Activated naive CD4-positive, alpha-beta T cell treated with anti-CD3 and anti-CD28 coated beads, Interleukin-2, amount 50 U/mL, for 16 hours (primary cell): ENCODE data around the gene PCLO.
"Not testable (repeated sequence)": the region's sequence is repeated elsewhere in the genome, so short reads cannot be mapped to it uniquely, and the experiment has no call there.

Experiments used
- DNase-seq: peaks from one replicate; pipeline ENCODE4 v3.0.0-alpha.2; 2020

The PCLO gene

DNA sequence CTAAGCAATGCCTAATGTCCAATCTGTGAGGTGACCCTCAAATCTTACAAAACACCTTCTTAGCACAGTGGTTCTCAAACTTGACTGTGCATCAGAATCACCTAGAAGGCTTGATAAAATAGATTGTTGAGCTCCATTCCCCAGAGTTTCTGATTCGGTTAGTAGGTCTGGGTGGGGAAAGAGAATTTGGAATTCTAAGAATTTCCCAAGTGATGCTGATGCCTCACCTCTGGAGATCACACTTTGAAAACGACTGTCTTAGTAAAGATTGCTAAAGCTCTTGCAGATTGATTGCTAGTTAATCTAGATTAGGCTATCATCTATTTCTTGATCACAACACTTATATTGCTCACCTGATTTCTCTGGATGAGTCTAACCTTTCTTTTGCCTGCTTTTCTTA, 126.6 kb downstream of the PCLO start:
- DNase-seq: no peak

DNA sequence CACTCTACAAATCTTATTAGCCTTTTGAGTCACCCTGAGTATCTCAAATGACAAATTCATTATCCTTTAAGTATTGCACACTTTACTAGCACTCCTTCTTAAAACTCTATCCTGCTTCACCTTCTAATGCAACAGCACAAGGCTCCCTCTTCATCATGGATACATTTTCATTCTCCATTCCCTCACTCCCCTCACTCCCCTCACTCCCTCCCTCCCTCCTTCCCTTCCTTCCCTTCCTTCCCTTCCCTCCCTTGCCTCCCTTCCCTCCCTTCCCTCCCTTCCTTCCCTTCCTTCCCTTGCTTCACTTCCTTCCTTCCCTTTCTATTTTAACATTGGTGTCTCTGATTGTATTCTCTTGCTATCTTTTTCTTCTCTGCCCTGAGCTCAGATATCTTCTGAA, 130.5 kb downstream of the PCLO start:
- DNase-seq: no peak

DNA sequence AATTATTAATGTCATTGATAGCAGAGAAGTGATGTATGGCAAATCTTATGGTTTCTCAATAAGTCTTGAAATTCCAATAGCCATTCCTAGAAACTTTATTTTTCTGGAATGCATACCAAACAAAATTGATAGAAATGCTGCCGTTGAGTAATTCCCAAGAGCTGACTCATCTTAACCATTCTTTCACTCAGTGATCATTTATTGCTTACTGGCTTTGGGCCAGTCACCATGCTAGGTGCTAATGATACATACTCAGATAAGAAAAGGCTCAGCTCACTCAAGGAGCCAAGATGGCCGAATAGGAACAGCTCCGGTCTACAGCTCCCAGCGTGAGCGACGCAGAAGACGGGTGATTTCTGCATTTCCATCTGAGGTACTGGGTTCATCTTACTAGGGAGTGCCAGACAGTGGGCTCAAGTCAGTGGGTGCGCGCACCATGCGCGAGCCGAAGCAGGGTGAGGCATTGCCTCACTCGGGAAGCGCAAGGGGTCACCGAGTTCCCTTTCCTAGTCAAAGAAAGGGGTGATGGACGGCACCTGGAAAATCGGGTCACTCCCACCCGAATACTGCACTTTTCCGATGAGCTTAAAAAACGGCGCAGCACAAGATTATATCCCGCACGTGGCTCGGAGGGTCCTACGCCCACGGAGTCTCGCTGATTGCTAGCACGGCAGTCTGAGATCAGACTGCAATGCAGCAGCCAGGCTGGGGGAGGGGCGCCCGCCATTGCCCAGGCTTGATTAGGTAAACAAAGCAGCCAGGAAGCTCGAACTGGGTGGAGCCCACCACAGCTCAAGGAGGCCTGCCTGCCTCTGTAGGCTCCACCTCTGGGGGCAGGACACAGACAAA, 138.6 kb downstream of the PCLO start:
- not testable (repeated sequence) for DNase-seq

DNA sequence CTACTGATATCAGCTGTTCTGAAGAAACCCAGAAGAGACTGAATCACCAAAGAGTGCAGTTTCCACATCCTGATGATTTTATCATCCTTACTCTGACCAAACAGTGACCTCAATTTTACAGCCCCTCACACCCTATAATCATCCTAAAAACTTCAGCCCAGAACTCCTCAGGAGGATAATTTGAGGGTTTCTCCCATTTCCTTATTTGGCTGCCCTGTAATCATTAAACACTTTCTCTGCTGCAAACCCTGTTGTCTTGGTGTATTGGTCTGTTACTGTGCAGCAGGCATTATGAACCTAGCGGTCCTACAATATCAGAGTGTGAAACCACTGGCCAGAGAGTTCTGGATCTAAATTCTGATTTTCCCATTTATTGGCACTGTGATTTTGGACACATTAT, 141.7 kb downstream of the PCLO start:
- no peak for DNase-seq

DNA sequence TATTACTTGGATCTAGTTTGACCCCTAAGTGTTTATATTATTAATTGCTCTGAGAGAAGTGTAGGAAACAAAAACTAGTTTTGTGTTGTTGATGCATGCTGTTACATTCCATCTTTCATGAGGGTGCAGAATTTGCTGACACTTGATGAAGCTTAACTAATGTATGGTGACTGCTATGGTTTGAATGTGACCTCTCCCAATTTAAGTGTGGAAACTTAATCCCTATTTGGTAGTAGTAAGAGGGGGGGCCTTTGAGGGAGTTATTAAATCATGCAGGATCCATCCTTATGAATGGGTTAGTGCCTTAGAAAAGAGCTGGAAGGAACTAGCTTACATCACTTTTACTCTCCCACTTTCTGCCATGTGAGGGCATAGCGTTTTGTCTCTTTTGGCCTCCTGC, 142.5 kb downstream of the PCLO start:
- DNase-seq: no peak

DNA sequence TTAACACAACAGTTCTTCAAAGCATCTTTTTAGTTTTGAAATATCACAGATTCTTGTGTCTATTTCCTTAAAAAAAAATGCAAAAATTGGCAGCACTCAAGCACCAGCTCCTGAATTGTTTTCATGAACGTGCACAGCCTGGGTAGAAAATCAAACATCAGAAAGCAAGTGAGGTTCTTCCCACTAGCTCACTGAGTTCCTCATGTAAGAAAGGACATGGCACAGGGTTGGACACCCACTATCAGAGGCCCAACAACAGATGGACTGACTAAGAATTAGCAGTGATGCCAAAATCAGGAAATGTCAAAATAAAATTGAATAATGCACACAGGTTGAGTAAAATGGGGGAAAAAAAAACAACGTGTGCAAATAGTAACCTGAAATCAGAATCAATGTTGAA, 146.8 kb downstream of the PCLO start:
- no peak for DNase-seq

DNA sequence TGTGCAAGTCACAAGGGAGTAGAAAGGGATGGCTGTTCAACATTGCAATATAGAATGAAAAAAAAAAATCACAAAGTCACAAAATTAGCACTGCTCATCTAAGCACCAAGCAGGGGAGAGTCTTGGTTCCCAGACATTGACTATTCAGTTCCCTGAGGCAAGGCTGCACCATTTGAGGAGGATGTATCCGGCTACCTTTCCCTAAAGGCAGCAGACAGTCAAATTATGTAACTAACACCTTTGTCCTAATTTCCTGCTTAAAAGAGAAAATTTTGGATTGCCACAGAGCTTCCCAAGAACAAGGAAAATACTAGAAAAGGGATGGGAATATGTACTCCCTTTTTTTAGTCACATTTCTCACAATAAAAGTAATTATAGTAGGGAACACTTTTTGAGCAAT, 148.1 kb downstream of the PCLO start:
- no peak for DNase-seq

DNA sequence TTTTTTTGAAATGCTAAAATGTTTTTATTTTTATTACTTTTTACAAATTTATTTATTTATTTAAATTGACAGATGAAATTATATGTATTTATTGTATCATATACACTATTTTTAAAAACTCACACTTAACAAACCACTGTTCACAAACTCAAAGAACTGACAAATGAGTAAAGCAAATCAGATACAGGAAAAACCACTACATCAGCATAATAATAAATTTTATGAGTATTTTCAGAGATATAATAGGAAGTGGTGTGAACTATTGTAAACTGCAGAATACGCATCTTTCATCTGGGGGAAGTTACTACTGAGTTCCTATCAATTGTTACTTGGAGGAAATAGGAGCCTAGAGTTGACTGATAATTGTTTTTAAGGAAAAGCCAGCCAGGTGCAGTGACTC, 150.7 kb downstream of the PCLO start:
- DNase-seq: no peak

DNA sequence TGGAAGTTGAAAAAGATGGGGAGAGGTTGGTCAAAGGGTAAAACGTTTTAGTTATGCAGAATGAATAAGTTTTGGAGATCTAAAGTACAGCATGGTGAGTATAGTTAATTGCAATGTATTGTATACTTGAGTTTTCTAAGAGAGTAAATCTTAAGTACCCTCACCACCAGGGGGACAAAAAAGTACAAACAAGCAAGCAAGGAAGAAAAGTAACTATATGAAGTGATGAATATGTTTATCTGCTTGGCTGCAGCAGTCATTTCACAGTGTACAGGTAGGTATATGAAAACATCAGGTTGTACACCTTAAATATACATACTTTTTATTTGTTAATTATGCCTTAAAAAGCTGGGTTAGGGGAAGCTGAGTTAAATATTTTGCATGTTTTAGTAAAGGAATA, 157.3 kb downstream of the PCLO start:
- no peak for DNase-seq

DNA sequence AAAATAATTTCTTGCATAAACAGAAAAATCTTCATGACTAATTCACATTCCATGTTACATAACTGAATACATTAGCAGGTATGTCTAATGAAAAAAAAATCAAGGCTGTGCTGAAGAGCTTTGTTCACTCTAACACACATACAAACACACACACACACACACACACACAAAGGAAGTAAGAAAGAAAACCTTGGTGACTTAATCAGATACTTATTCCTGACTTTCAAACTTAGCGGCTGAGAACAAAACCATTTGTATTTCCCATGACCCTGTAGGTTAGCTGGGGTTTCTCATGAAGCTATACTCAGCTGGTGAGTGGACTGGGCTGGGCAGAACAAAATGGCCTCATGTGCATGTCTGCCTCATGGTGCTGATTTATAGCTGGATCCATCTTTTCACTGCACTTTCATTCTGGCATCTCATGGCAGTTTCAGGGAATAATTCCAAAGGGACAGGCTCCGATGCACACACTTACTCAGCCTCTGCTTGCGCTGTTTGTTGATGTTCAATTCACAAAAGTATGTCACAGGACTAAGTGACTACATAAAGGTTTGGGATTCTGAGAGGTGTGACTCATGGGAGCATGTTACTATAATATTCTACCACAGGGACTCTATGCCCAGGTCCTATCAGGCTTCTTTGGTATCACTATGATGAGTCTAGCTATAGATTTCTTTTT, 161.2 kb downstream of the PCLO start:
- DNase-seq: no peak

DNA sequence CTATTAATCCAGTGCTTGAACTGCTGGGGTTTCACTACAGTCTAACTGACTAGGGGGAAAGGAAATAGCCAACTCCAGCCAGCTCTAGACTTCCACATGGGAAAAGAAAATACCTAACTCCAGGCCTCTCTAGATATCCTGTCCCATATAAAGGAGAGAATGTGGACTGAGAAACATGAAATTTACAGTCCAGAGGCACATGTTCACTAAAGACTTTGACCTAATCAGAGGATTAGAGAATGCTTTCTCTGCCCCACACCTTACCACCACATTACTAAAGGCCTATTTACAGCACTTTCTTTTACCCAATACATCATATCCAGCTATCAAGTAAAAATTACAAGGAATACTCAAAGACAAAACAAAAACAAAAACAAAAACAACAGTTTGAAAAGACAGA, 164.2 kb downstream of the PCLO start:
- no peak for DNase-seq

DNA sequence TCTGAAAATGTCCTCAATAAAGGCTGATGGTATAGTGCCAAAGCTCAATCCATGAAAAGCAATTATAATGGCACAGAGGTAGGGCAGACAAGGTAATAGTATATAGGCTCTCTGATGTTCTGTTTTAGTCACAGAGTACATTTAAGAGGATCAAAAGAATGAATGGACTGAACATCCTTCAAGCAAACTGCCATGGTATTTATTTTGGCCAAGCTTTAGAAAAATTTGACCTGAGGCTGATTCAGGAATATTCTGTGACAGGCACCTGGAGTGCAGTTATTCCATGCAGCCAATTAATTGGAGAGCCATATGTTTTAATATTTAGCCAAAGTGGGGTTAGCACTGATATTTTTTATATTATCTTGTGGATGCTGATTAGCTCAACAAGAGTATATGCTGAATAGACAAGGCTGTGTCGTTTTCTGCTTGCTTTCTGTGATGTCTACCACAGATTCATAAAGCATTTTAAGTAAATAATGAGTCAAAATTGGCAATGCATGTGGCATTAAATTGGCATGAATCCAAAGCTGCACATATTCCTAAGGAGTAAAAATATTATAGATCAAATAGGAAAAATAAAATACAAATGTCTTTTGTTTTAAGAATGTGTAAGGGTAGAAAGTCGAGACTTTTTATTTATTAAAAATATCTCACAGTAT, 177.4 kb downstream of the PCLO start:
- DNase-seq: no peak

DNA sequence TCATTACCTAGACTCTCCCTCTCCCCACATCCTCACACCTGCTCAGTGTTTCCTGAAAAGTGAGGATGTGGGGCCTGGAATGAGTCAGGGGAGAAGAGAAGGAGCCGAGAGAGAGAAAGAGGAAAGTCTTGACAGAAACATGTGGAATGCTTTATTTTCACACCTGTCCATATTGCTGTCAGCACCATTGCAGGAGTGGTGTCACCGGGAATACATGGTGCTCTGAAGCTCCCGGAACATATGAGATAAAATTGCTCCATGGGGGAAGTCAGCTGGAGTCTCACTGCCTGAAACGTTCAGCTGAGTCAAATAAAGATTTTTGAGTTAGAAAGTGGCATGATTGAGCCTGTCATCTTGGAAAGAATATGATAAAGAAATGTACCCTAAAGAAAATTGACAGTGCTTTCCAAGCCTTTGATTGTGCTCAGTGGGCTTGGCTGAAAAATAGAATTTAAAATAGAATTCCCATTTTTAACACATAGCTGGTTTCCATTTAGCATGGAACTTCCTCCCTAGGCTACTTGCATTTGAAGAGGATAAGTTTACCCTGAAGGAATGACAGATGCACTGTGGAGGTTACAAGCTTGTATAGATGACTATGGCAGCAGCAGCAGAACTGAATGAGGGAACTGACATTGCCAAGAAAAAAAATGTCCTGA, 182.4 kb downstream of the PCLO start:
- DNase-seq: no peak

DNA sequence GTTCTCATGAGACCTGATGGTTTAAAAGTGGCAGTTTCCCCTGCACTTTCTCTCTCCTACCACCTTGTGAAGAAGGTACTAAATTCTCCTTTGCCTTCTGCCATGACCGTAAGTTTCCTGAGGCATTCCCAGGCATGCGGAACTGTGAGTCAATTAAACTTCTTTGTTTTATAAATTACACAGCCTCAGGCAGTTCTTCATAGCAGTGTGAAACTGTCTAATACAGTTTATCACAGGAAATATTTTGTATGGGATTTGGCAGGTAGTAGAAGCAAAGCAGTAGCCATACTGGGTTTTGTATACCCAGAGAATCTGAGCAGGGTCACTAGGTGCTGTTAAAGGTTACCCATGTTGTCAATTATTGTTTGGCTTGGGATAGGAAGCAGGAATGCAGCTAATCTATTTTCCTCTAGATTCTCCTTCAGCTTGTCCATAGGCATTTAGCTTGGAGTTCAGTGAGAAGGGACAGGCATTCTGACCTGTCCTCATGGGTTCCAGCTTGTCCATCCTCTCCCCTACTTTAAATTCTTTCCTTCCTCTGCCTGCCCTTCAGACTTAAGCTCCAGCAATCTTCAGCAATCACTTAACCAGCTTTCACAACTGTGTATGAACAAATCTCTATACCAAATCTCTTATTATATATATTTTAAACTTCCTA, 186.7 kb downstream of the PCLO start:
- DNase-seq: no peak

DNA sequence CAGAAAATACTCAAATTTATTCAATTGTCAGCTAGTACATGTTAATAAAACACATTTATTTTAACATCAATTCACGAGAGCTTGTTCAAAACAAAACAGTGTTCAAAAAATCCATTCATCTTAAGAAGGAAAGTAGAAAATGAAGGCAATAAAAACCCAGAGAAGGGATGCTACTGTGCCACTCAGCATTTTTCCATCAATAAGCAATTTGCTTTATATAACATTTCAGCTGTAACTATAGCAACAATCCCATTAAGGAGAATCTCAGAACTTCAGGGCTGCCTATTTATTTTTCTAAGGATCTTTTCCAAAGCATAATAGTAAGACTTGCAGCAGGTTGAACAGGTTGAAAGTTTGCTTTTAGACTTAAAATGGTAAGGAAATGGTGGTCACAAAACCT, 190.5 kb downstream of the PCLO start:
- no peak for DNase-seq

DNA sequence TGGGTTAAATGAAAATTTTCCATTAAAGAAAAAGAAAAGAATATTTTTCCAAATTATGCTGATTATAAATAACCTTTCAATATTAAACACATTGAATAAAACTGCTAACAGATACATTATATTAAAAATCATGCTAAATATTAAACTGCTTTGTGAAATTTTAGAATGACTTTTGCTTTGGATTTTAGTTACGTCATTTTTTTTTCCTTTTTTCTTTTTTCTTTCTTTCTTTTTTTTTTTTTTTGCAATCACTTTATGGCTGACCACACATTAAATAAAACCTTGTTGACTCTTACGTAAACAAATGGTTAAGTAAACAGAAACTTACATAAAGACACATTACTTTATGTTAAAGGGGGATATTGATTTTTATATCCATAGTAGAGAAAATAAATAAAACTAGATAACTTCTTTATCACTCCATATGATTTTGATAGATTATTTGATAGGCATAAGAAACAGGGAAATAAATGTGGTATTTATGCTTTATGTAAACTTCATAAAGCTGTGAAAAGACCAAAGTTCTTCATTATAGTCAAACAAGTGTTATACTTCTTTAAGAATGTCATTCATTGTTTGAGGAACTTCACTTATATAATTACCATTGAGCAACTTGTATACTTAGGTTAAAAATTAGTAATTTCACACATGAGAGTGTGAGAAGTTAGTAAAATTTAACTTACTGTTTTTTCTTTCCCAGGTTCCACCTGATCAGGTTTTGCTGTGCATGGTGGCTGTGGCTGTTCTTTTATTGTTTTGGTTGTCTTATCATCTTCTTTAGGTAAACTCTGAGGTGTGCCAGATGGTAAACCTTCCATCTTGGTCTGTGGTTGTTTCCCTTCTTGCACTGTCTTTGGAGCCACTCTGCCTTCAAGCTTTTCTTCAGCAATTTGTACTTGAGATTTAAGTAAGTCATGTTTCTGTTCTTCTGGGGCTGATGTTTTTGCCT, 197.3 kb downstream of the PCLO start:
- DNase-seq: no peak

DNA sequence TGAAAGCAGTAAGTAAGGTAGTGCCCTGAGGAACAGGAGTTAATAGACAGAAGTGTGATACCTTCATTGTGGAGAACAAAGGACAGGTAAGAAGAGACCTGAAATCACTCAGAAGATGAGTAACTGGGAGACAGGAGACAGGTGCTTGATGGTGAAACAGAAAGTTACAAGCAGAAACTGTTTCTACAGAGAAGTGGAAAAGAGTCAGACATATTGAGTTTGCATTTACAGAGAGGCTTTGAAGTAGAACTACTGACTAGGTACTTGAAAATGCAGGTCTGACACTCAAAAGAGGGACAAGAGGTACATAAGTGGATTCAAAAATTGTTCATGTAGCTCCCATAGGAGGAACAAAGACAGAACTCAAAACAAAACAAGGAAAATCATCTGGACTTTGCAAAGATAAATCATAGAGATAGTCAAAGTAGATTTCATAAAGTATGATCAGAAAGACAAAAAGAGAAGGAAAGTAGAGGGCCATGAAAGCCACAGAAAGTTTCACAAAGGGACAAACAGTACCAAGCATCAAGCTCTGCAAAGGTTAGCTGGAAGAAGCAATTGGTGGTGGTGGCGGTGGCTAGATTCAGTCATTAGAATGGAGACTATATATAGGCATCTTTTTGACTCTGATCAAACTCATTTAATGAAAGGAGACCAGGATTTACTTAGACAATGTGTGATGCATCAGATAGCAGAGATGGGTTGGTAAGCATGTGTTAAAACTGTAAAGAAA, 198.4 kb downstream of the PCLO start:
- no peak for DNase-seq

DNA sequence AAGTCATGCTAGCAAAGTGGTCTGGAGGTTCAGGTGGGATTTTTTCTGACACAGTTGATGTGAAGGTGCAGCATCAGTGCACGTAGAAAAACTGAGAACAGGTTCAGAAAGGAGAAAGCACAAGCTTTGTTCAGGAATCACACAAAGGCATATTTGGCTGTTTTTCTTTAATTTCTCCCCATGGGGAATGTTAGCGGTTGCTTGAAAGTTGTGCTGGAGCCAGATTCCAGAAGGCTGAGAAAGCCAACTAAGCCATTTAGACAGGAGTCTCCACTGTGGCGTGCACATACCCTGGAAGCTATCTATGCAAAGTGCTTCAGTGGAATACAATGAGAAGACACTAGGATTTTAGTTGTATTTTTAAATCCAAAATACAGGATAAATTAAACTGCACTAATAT, 201.4 kb downstream of the PCLO start:
- no peak for DNase-seq

DNA sequence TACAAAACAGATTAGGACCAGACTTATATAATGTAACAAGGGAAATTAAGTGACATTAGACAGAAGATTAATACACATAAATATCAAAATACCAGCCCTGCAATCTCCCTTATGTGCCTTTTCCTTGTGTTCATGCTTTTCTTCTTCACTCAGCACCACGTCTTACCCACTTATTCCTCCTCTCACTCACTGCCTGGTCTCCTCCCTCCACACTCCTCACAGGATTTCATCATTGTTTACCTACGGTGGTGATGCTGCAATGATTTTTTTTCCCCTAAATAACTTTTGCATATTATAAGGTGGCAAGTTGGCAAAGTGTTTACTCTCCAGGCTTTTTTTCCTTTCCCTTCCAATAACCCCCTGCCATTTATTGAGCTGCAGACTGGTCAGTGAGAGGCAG, 203.2 kb downstream of the PCLO start:
- no peak for DNase-seq

DNA sequence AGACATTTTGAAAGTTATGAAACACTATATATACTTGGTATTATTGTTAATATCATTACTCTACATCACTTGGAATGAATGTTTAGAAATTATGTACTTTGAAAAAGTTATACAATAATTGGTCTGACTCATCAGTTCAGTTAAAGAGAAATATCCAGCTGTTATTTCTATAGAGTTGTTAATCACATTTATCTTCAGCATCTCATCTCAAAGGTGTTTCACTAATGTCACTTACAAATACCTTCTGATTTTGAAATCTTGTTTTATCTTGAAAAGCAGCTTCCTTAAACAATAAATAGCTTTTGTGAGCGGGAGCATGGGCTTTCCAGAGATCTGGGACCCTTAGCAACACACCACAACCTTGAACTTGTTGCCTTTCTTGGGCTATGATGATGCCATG, 205.2 kb downstream of the PCLO start:
- no peak for DNase-seq
